HL-60 (cell line): ENCODE measurements around the gene GNG12.

Experiments used
- DNase-seq, 2 experiments: peaks; one replicate each; pipeline ENCODE4 v3.0.0-alpha.2; 2010 to 2020; ENCODE audit warnings: low read depth in 1 of 2, low spot score in 1 of 2
- H3K27ac ChIP-seq: fragments of 250-450 bp; sonication (Bioruptor Pico); replicated peaks from 2 replicates; pipeline ENCODE4 v1.5.1; 2020; ENCODE audit warnings: mild to moderate bottlenecking, moderate library complexity
- H3K27me3 ChIP-seq: fragments of 250-450 bp; sonication (Bioruptor Pico); 2 replicates; pipeline ENCODE4 v1.5.1; 2021; ENCODE audit warnings: mild to moderate bottlenecking, moderate library complexity; ENCODE audit not compliant: insufficient read depth, poor library complexity, severe bottlenecking
- H3K4me3 ChIP-seq: replicated peaks from 2 replicates; pipeline ENCODE4 v1.5.1; 2011; ENCODE audit warnings: mild to moderate bottlenecking, control low read depth, low read length; ENCODE audit not compliant: insufficient read depth
- GABPA ChIP-seq: IDR thresholded peaks from 2 replicates; pipeline ENCODE4 v1.6.1; 2012; ENCODE audit warnings: low read depth
- POLR2AphosphoS5 ChIP-seq: IDR thresholded peaks from 2 replicates; pipeline ENCODE4 v1.6.1; 2012; ENCODE audit warnings: low read depth
- SPI1 ChIP-seq: IDR thresholded peaks from 2 replicates; pipeline ENCODE4 v1.6.1; 2012; ENCODE audit warnings: low read depth, mild to moderate bottlenecking, borderline replicate concordance
- TF ChIP-seq, protein P1 (sequence below): IDR thresholded peaks from 2 replicates; pipeline ENCODE4 v1.6.1; 2012; ENCODE audit warnings: low read depth; ENCODE audit not compliant: insufficient replicate concordance
- TF ChIP-seq, protein P2 (sequence below): IDR thresholded peaks from one replicate; pipeline ENCODE4 v1.5.1; 2011; ENCODE audit warnings: low read length, control low read depth, inconsistent platforms; ENCODE audit not compliant: insufficient read depth

GNG12 gene

DNA sequence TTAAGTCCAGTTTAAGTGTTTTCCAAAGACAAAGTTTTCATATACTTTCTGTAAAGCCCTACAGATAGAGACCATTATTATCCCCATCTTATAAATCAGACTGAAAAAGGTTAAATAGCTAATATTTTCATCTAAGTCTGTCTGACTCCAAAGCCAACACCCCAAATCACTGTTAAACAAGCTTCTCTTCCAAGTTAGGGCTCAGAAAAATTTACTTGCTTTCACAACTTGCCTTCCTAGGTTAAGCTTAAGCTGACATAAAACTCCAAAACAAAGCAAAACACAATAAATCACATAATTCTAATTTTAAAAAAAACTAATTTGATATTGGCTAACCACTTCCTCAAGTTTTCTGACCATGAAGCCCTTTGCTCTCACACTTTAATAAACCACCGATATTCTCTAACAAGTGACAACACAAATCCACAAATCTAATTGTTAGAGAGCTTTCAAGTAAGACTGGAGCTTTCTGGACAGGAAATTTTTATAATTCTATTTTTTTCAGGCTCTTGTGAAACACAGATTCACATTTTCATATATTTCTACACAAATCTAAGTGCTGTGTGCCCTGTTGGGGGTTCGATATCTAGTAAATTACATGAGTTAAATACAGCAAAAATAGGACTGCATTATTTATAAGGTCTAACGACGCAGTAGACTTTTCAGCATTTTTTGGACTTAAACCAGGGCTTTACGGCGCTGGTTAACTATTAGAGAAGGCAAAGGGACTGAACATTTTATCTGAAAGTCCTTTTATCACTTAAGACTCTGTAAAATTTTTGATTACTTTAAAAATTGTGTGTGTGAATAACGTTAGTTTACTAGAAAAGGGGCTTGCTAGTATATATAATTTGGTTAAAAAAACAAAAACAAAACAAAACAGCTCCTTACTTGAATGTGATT is 2.1 kb downstream of the GNG12 start:
- no peak for TF ChIP-seq POLR2AphosphoS5
- no peak for TF ChIP-seq SPI1
- TF ChIP-seq GABPA, result no peak
- H3K27me3 ChIP-seq, result peaks cover 39% of the 10 kb centered on the region
- no peak overlapping the region for H3K4me3 ChIP-seq
- DNase-seq, result no peak
- no peak overlapping the region for H3K27ac ChIP-seq

DNA sequence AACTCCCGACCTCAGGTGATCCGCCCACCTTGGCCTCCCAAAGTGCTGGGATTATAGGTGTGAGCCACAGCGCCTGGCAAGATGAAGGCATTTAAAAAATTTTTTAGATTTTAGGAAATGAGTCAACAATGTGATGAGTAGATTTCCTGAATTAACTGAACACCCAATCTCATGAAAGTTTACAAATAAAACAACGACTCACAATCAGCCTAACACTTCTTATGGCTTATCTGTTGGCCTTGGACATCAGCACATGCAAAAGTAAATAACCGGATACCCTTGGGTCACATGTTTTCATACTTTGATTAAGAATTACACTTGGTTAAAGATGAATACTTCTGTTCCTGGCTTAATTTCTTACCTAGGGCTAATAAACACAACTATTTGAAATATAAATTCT is 3.0 kb downstream of the GNG12 start:
- Histone ChIP-seq H3K27me3 (peaks cover 38% of the 10 kb centered on the region), H3K4me3 (no peak overlapping the region), H3K27ac (no peak overlapping the region)
- TF ChIP-seq POLR2AphosphoS5, result no peak
- TF ChIP-seq, protein P1, sequence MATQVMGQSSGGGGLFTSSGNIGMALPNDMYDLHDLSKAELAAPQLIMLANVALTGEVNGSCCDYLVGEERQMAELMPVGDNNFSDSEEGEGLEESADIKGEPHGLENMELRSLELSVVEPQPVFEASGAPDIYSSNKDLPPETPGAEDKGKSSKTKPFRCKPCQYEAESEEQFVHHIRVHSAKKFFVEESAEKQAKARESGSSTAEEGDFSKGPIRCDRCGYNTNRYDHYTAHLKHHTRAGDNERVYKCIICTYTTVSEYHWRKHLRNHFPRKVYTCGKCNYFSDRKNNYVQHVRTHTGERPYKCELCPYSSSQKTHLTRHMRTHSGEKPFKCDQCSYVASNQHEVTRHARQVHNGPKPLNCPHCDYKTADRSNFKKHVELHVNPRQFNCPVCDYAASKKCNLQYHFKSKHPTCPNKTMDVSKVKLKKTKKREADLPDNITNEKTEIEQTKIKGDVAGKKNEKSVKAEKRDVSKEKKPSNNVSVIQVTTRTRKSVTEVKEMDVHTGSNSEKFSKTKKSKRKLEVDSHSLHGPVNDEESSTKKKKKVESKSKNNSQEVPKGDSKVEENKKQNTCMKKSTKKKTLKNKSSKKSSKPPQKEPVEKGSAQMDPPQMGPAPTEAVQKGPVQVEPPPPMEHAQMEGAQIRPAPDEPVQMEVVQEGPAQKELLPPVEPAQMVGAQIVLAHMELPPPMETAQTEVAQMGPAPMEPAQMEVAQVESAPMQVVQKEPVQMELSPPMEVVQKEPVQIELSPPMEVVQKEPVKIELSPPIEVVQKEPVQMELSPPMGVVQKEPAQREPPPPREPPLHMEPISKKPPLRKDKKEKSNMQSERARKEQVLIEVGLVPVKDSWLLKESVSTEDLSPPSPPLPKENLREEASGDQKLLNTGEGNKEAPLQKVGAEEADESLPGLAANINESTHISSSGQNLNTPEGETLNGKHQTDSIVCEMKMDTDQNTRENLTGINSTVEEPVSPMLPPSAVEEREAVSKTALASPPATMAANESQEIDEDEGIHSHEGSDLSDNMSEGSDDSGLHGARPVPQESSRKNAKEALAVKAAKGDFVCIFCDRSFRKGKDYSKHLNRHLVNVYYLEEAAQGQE, result no peak
- TF ChIP-seq, protein P2, sequence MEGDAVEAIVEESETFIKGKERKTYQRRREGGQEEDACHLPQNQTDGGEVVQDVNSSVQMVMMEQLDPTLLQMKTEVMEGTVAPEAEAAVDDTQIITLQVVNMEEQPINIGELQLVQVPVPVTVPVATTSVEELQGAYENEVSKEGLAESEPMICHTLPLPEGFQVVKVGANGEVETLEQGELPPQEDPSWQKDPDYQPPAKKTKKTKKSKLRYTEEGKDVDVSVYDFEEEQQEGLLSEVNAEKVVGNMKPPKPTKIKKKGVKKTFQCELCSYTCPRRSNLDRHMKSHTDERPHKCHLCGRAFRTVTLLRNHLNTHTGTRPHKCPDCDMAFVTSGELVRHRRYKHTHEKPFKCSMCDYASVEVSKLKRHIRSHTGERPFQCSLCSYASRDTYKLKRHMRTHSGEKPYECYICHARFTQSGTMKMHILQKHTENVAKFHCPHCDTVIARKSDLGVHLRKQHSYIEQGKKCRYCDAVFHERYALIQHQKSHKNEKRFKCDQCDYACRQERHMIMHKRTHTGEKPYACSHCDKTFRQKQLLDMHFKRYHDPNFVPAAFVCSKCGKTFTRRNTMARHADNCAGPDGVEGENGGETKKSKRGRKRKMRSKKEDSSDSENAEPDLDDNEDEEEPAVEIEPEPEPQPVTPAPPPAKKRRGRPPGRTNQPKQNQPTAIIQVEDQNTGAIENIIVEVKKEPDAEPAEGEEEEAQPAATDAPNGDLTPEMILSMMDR, result no peak
- no peak for TF ChIP-seq SPI1
- TF ChIP-seq GABPA, result no peak
- no peak for DNase-seq

DNA sequence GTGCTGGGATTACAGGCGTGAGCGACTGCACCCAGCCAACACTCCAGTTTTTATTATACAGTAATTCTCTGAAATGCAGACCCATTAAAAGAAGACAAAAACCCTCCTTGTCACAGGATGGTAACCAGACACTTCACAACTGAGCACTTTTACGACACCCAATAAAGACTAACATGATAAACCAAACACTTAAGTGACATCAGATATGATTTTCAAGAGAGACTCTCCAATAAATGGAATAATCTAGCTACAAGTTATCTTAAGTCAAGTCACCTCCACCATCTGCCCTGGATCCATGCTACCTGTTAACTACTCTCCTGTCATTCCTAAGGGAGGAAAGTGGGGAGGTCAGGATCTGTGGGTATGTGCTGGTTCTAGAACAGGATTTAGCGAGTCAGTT is 5.6 kb downstream of the GNG12 start:
- TF ChIP-seq, protein P1, result no peak
- TF ChIP-seq SPI1, result no peak
- no peak for TF ChIP-seq GABPA
- no peak overlapping the region for H3K27ac ChIP-seq

DNA sequence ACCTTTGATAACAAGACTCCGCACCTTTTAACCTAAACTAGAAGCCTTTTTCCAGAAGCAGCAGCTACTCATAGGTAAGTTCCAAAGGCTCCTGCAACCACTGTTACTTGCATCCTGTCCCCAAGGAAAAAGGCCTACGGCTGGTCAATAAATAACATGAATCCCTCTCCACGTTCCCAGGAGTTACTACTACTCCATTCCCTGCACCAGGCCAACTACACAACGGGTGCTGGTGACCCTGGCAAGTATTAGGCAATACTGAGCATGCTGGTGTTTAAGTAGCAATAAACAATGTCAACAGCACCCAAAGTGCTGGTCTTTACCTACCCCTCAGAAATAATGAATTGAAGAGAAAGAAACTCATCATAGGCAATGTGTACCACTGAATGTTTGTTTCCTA is 7.7 kb downstream of the GNG12 start:
- Histone ChIP-seq H3K27ac (no peak overlapping the region), H3K4me3 (no peak overlapping the region), H3K27me3 (peaks cover 3% of the 10 kb centered on the region)
- DNase-seq, result no peak
- no peak for TF ChIP-seq POLR2AphosphoS5
- TF ChIP-seq, protein P1, result no peak
- no peak for TF ChIP-seq SPI1
- TF ChIP-seq GABPA, result no peak
- TF ChIP-seq, protein P2, result no peak

More for the DNA sequence above, 5.6 kb downstream of the GNG12 start:
- DNase-seq, result no peak
- H3K27me3 ChIP-seq, result peaks cover 22% of the 10 kb centered on the region
- no peak overlapping the region for H3K4me3 ChIP-seq
